Activated naive CD8-positive, alpha-beta T cell treated with anti-CD3 and anti-CD28 coated beads, Interleukin-2, amount 10 ng/mL, durations not matched to agents 7 days and 5 days (primary cell): ENCODE data around the gene RAB34. TPM values are rescaled to one million over a fixed set of nuclear protein-coding genes. Genes with fewer than 3 reads are reported as not detected.

Experiments used
- ATAC-seq: fragments of 150-1000 bp; cut with Tn5 transposase; one replicate; pipeline ENCODE4 v1.10.0; 2021; ENCODE audit warnings: low read depth, moderate library complexity
- POLR2A ChIA-PET: fragments of 350-600 bp; sonication (Branson Sonifier 250); formaldehyde crosslinking; loops from one replicate; lab custom pipeline; 2021; ENCODE audit warnings: antibody characterized with exemption; lab: Charles Lee
- DNase-seq: peaks from one replicate; pipeline ENCODE4 v3.0.0; 2021
- H3K27ac Mint-ChIP-seq: one replicate; pipeline ENCODE4 v1.8.0; 2022; ENCODE audit warnings: mild to moderate bottlenecking, mixed read lengths
- H3K27me3 Mint-ChIP-seq: one replicate; pipeline ENCODE4 v1.8.0; 2022; ENCODE audit warnings: mild to moderate bottlenecking, moderate library complexity, mixed read lengths
- H3K36me3 Mint-ChIP-seq: one replicate; pipeline ENCODE4 v1.8.0; 2021; ENCODE audit warnings: mild to moderate bottlenecking, mixed read lengths
- H3K4me1 Mint-ChIP-seq: one replicate; pipeline ENCODE4 v1.8.0; 2021; ENCODE audit warnings: mixed read lengths
- H3K4me3 Mint-ChIP-seq: one replicate; pipeline ENCODE4 v1.8.0; 2022; ENCODE audit warnings: mild to moderate bottlenecking, moderate library complexity, mixed read lengths
- H3K9me3 Mint-ChIP-seq: one replicate; pipeline ENCODE4 v1.8.0; 2021; ENCODE audit warnings: mixed read lengths
- total RNA-seq, 2 experiments: library from RNA; stranded (reverse); gene quantifications; one replicate each; pipeline ENCODE4 v1.2.3, GENCODE V29; 2021

Gene RAB34
- total RNA-seq, 2 experiments from 2014 or later, result 7.3 to 8.2 TPM

DNA sequence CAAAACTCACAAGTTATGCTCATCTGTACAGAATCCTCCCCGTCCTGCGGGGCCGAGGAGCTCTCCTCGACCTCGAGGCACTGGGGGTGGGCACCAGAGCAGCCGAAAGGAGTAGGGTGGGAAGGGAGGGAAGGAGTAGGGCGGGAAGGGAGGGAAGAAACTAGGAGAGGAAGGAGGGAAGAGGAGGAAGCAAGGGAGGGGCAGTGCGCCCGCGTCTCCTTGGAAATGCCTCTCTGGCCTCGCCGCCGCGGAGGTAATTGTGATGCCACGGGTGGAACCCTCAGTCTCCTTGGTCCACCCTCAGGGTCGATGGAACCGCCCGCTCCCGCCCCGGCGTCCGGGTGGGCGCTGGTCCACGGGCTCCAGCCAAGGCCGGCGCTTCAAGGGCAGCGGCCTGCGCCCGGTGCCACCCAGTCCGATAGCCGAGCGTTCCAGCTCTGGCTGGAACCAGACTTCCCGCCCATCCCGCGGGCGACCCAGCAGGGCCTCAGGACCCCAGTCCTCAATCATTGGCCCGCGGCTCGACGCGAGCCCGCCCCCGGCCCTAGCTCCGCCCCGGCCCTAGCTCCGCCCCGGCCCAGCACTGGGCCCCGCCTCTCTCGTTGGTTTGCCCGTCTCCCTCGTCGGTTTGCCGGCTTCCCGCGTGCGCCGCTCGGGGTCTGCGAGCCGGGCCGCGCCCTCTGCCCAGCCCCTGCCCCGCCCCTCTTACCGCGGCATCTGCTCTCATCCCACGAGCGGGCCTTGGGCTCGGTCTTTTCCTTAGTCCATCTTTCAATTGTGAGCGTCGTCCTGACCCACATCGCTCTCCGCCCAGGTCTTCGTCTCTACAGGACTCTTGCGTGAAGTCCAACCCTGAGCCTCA is 6.6 kb downstream of the RAB34 start:
- peaks cover 21% of the 10 kb centered on the region for H3K4me1 Mint-ChIP-seq
- peaks cover 6% of the 10 kb centered on the region for H3K36me3 Mint-ChIP-seq
- peaks cover 17% of the 10 kb centered on the region for H3K27me3 Mint-ChIP-seq
- H3K4me3 Mint-ChIP-seq, result peak overlapping the region; percentile 95
- ATAC-seq, result peak; percentile 84
- peak overlapping the region; percentile 99 for H3K27ac Mint-ChIP-seq
- H3K9me3 Mint-ChIP-seq, result no peaks in the 10 kb centered on the region
- POLR2A ChIA-PET, result interaction anchor here (0.6 to 3.3 kb wide), 20 partner anchors 9 to 241 kb away, joined by 3 to 50 read pairs (median 5); partner anchors contain the start of genes ALDOC, BLTP2, FLOT2 and NEK8
- peak; percentile 96 for DNase-seq

- DNase-seq (no peak), ATAC-seq (no peak)
- POLR2A ChIA-PET, result interaction anchor here (0.7 to 1.1 kb wide), 2 partner anchors 12 to 102 kb away, joined by 3 to 5 read pairs; partner anchors contain the start of gene RPL23A
- H3K36me3 Mint-ChIP-seq, result peaks cover 3% of the 10 kb centered on the region
- H3K4me1 Mint-ChIP-seq, result peaks cover 16% of the 10 kb centered on the region
- no peak overlapping the region for H3K4me3 Mint-ChIP-seq
- H3K27ac Mint-ChIP-seq, result no peak overlapping the region
- H3K9me3 Mint-ChIP-seq, result no peaks in the 10 kb centered on the region
- no peaks in the 10 kb centered on the region for H3K27me3 Mint-ChIP-seq
Measured at GRCh38 chr17:28707339-28707720, 10.3 kb downstream of the RAB34 start.

- no peaks in the 10 kb centered on the region for H3K9me3 Mint-ChIP-seq
- H3K27ac Mint-ChIP-seq, result no peak overlapping the region
- DNase-seq, result no peak
- POLR2A ChIA-PET, result interaction anchor here (0.7 to 1.2 kb wide), 3 partner anchors 13 to 101 kb away, joined by 3 to 5 read pairs (median 3); partner anchors contain the start of genes RPL23A, SDF2 and SUPT6H
- no peak for ATAC-seq
- H3K4me3 Mint-ChIP-seq, result no peak overlapping the region
- peaks cover 3% of the 10 kb centered on the region for H3K36me3 Mint-ChIP-seq
- peaks cover 13% of the 10 kb centered on the region for H3K4me1 Mint-ChIP-seq
- no peaks in the 10 kb centered on the region for H3K27me3 Mint-ChIP-seq
Measured at GRCh38 chr17:28706471-28707338, 11.0 kb downstream of the RAB34 start.

DNA sequence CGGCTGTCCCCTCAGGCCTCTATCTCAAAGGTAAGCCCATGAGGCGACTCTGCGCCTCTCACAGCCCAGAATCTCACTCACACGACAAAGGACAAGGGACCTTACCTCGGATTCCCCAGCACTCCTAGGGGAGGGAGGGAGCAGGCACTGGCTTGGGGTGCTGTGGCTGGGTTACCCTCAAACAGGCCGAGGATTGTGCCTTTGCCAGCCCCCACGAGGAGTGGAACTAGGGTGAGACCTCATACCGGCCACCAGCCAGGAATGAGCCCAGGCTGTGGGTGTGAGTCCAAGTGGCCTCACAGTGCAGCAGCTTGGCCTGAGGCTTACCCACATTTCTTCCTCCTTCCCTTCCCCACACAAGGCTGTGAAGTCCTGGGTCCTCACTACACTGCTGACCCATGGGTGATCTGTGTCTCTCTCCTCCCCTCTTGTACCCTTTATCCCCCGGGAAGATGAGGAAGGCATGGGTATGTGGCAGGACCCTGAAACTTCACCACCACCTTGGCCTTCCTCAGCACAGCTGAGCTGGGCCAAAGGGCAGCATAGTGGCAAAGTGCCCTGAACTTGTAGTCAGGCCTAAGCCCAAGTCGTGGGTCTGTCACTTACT is 11.8 kb downstream of the RAB34 start:
- no peak for ATAC-seq
- Mint-ChIP-seq H3K4me1 (peaks cover 9% of the 10 kb centered on the region), H3K4me3 (no peak overlapping the region), H3K36me3 (peaks cover 8% of the 10 kb centered on the region), H3K27me3 (no peaks in the 10 kb centered on the region), H3K27ac (no peak overlapping the region), H3K9me3 (no peaks in the 10 kb centered on the region)
- no peak for DNase-seq
- POLR2A ChIA-PET, result interaction anchor here (1.2 kb wide), 2 partner anchors 44 kb away, joined by 3 to 4 read pairs; partner anchors contain the start of genes SDF2 and SUPT6H

DNA sequence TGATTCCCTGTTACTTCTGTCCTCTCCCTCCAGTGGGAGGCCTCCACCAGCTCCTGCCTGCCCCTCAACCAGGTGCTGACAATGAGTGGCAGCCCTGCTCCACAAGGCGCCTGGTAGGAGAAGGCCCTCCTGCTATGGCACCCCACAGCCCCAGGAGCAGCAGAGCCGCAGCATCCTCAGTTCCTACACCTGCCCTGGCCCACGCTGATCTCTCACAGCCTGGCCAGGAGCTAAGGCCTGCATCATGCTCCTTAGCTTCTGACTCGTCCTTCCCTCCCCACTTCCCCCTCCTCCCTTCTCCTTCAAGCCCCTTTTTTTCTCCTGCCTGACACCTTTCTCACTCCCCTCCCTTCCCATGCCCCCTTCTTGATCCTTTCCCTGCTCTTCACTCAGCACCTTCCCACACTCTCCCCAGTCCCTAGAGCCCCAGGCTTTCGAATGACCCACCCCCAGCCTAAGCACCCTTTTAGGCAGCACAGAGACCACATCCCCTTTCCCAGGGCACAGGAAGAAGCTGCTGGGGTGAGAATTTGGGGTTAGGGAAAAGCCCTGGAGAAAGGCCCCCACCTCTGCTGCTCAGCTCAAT is 12.5 kb downstream of the RAB34 start:
- no peak for ATAC-seq
- POLR2A ChIA-PET, result interaction anchor here (1.2 kb wide), 1 partner anchor 43 kb away, joined by 4 read pairs; the partner anchor contains the start of genes SDF2 and SUPT6H
- Mint-ChIP-seq H3K4me3 (no peak overlapping the region), H3K27ac (peak overlapping the region; percentile 35), H3K36me3 (peaks cover 9% of the 10 kb centered on the region), H3K4me1 (peaks cover 5% of the 10 kb centered on the region), H3K9me3 (no peaks in the 10 kb centered on the region), H3K27me3 (no peaks in the 10 kb centered on the region)
- no peak for DNase-seq

GRCh38 chr17:28704219-28704858 is 13.3 kb downstream of the RAB34 start:
- H3K36me3 Mint-ChIP-seq, result peaks cover 9% of the 10 kb centered on the region
- peaks cover 5% of the 10 kb centered on the region for H3K4me1 Mint-ChIP-seq
- DNase-seq (no peak), ATAC-seq (no peak)
- no peak overlapping the region for H3K4me3 Mint-ChIP-seq
- no peaks in the 10 kb centered on the region for H3K9me3 Mint-ChIP-seq
- no peaks in the 10 kb centered on the region for H3K27me3 Mint-ChIP-seq
- POLR2A ChIA-PET, result interaction anchor here (1.2 kb wide), 1 partner anchor 42 kb away, joined by 4 read pairs; the partner anchor contains the start of genes SDF2 and SUPT6H
- H3K27ac Mint-ChIP-seq, result peak overlapping the region; percentile 17

DNA sequence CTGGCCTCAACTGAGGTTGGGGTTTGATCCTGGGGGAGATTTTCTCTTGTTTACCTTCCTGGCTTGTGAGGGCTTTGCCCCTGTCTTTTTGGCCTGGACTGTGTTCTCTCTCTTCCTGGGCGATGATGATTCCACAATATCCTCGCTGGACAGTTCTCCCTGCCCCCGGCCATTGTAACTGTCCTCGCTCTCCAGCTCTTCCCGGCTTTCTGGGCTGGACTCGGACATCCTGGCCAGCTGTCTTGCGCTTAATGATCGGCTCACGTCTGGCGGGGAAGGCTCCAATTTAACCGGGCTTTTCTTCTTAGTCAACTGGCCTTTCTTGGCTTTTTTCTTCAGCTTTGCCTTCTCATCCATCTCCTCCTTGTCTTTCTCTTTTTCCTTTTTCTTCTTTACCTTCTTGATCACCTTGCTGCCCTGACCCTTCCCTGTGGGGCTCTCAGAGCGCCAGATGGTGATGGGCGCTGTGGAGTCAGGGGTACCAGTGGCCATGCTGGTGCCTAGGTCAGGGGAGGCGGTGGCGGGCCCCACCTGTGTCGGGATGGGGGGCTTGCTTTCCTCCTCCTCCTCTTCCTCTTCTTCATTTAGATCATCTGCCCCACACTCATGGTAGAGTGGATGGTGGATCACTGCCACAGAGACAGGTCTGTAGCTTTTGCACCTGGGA is 14.0 kb downstream of the RAB34 start:
- no peak for DNase-seq
- H3K36me3 Mint-ChIP-seq, result peaks cover 9% of the 10 kb centered on the region
- H3K27ac Mint-ChIP-seq, result peak overlapping the region; percentile 49
- POLR2A ChIA-PET, result no interaction called here
- no peaks in the 10 kb centered on the region for H3K9me3 Mint-ChIP-seq
- no peaks in the 10 kb centered on the region for H3K27me3 Mint-ChIP-seq
- H3K4me3 Mint-ChIP-seq, result no peak overlapping the region
- no peak for ATAC-seq
- peaks cover 5% of the 10 kb centered on the region for H3K4me1 Mint-ChIP-seq

- no peak overlapping the region for H3K4me3 Mint-ChIP-seq
- no peak for ATAC-seq
- peaks cover 2% of the 10 kb centered on the region for H3K4me1 Mint-ChIP-seq
- no peaks in the 10 kb centered on the region for H3K27me3 Mint-ChIP-seq
- peaks cover 9% of the 10 kb centered on the region for H3K36me3 Mint-ChIP-seq
- POLR2A ChIA-PET, result interaction anchor here (0.8 kb wide), 3 partner anchors 12 to 32 kb away, joined by 3 read pairs; partner anchors contain the start of gene RPL23A
- H3K9me3 Mint-ChIP-seq, result no peaks in the 10 kb centered on the region
- peak overlapping the region; percentile 36 for H3K27ac Mint-ChIP-seq
- no peak for DNase-seq
Measured at GRCh38 chr17:28702752-28703150, 14.9 kb downstream of the RAB34 start.

DNA sequence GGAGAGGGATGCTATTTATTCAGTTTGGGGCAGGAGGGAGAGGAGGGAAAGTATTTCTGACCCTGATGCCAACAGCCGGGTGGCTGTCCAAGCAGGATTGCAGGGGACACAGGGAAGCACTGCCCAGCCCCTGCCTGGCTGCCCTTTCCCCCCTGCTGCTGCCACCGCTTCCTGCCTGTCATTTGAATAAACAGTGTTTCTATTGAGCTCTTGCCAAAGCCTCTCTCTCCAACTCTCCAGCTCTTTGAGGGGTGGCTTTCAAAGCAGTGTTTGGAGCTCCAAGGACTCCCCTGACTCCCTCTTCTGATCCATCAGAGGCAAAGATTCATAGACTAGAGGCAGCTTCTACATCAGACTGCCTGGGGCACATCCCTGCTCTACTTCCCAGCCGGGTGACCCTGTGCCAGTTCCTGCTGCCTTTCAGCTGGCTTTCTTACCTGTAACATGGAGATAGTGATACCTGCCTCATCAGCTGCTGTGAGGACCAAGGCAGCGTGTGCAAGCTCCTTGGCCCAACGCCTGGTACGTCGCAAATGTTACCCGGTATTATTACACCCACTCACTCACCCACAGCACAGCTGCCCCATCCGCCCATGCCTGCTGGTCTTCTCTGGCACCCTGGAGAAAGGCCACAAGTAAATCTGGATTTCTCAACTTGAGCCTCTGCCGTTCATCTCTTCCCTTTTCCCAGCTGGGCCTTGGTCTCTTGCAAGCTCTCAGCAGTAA is 15.5 kb downstream of the RAB34 start:
- no peak for ATAC-seq
- Mint-ChIP-seq H3K9me3 (no peaks in the 10 kb centered on the region), H3K27ac (peak overlapping the region; percentile 36), H3K4me1 (peaks cover 1% of the 10 kb centered on the region), H3K27me3 (no peaks in the 10 kb centered on the region), H3K4me3 (no peak overlapping the region), H3K36me3 (peaks cover 9% of the 10 kb centered on the region)
- DNase-seq, result no peak
- POLR2A ChIA-PET, result interaction anchor here (0.8 to 1.2 kb wide), 4 partner anchors 9 to 31 kb away, joined by 3 read pairs; partner anchors contain the start of gene RPL23A

GRCh38 chr17:28700830-28701492 is 16.7 kb downstream of the RAB34 start:
- ATAC-seq (no peak), DNase-seq (no peak)
- POLR2A ChIA-PET, result interaction anchor here (1.2 kb wide), 1 partner anchor 10 kb away, joined by 3 read pairs; no protein-coding TSS in a partner anchor
- no peaks in the 10 kb centered on the region for H3K4me1 Mint-ChIP-seq
- peak overlapping the region; percentile 5 for H3K27ac Mint-ChIP-seq
- no peaks in the 10 kb centered on the region for H3K9me3 Mint-ChIP-seq
- peaks cover 9% of the 10 kb centered on the region for H3K36me3 Mint-ChIP-seq
- H3K27me3 Mint-ChIP-seq, result no peaks in the 10 kb centered on the region
- H3K4me3 Mint-ChIP-seq, result no peak overlapping the region

- Mint-ChIP-seq H3K9me3 (no peaks in the 10 kb centered on the region), H3K4me3 (no peak overlapping the region), H3K36me3 (peaks cover 9% of the 10 kb centered on the region), H3K4me1 (no peaks in the 10 kb centered on the region), H3K27me3 (no peaks in the 10 kb centered on the region), H3K27ac (no peak overlapping the region)
- DNase-seq (no peak), ATAC-seq (no peak)
- POLR2A ChIA-PET, result no interaction called here
Measured at GRCh38 chr17:28700278-28700677, 17.4 kb downstream of the RAB34 start.
